ENCODE measurements around the gene USP13. TPM values are rescaled to one million over a fixed set of nuclear protein-coding genes. Genes with fewer than 3 reads are reported as not detected.

The USP13 gene
- total and polyA plus RNA-seq, 10 of the 15 experiments (the other 5 are each of a cell fraction or from before 2014, with no cell fraction given), result 3.2 to 20.8 (median 9.0) TPM

DNA sequence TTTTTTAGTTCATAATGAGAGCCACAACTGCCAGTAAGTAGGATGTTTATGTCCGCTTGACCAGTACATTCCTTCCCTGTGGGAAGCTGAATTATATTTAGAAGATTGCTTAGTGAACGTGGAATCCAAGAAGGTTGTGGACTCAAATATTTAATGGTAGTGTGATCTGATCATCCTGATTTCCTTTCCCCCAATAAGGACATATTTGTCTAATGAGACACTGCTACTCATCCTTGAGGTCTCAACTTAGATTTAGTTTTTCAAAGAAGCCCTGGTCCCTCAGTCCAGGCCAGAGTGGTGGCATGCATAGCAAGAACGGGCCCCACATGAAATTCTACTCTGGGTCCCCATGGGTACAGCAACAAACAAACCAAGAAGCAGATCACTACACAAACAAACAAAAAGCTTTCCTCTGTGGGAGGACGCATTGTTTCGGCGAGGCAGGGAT is 60.8 kb downstream of the USP13 start:
- POLR2A ChIA-PET, result no interaction called here
- intact Hi-C loops (cut with micrococcal nuclease; ENCODE audit: unreplicated experiment), result no loop called here
- Histone ChIP-seq H3K27ac (ENCODE audit: control insufficient read depth, insufficient read depth) (no peak overlapping the region), H4K20me1 (ENCODE audit: control insufficient read depth, insufficient read depth) (no peaks in the 10 kb centered on the region), H3K9ac (ENCODE audit: control insufficient read depth, insufficient read depth, low read length) (no peak overlapping the region), H3K4me1 (ENCODE audit: control insufficient read depth, insufficient read depth, low read length) (no peaks in the 10 kb centered on the region), H3K4me2 (ENCODE audit: control insufficient read depth, insufficient read depth) (no peak overlapping the region), H2AFZ (ENCODE audit: control insufficient read depth, low read depth, low read length) (no peak overlapping the region), H3K27me3 (replicated peaks in 1 of 2; ENCODE audit: control insufficient read depth in 2 of 2, insufficient read depth in 2 of 2, low read length in 1 of 2) (no peaks in the 10 kb centered on the region), H3K79me2 (ENCODE audit: control insufficient read depth, insufficient read depth, low read length) (no peaks in the 10 kb centered on the region), H3K4me3 (no peak overlapping the region), H3K36me3 (ENCODE audit: control insufficient read depth in 2 of 2, insufficient read depth in 2 of 2, low read length in 1 of 2) (peaks cover 1 to 3% of the 10 kb centered on the region in 2 experiments; a peak in 2 of 4 replicates), H3K9me3 (replicated peaks; ENCODE audit: control insufficient read depth, insufficient read depth, low read length) (no peaks in the 10 kb centered on the region)
- WGBS (ENCODE audit: insufficient coverage, insufficient replicate concordance, low lambda C conversion rate, missing lambda C conversion rate), result 98% methylated on average over 6 of the region's 6 CpGs
- in situ Hi-C loops (cut with MboI), result no loop called here
- SMC1A ChIA-PET (ENCODE audit: uncharacterized antibody, unreplicated experiment), result no interaction called here
- no peak for DNase-seq (ENCODE audit: low read depth, low spot score)
- no peak for FAIRE-seq
- RAD21 ChIA-PET (ENCODE audit: unreplicated experiment), result no interaction called here
- ATAC-seq, result no peak
- BruUV-seq (replicated peaks), result no TSS peak
- CTCF ChIA-PET, result no interaction called here
- no peak for TF ChIP-seq NR2C2 (IDR thresholded peaks at IDR 0.05; ENCODE audit: borderline replicate concordance, control insufficient read depth, insufficient read length, low read depth)
- TF ChIP-seq SIX5 (IDR thresholded peaks at IDR 0.05; ENCODE audit: low read depth, low read length, severe bottlenecking), result no peak
- TF ChIP-seq CTCF (IDR thresholded peaks at IDR 0.05 in 2 of 3, conservative IDR thresholded peaks at IDR 0.05 in 1 of 3; ENCODE audit: control insufficient read depth in 2 of 3, extremely low read depth in 1 of 3, insufficient read depth in 1 of 3, low read depth in 3 of 3, low read length in 3 of 3), result no peak
- TF ChIP-seq TAF1 (IDR thresholded peaks at IDR 0.05; ENCODE audit: borderline replicate concordance, low read depth, low read length), result no peak
- TF ChIP-seq SMC3 (IDR thresholded peaks at IDR 0.05; ENCODE audit: borderline replicate concordance, low read length), result no peak
- TF ChIP-seq TBL1XR1 (IDR thresholded peaks at IDR 0.05; ENCODE audit: low read depth, low read length), result no peak
- no peak for TF ChIP-seq BMI1 (IDR thresholded peaks at IDR 0.05; ENCODE audit: borderline replicate concordance)
- TF ChIP-seq SREBF2 (IDR thresholded peaks at IDR 0.05; ENCODE audit: low read length), result no peak
- no peak for TF ChIP-seq IKZF1 (conservative IDR thresholded peaks at IDR 0.05)
- no peak for TF ChIP-seq BHLHE40 (IDR thresholded peaks at IDR 0.05; ENCODE audit: borderline replicate concordance in 1 of 2, low read depth in 2 of 2, low read length in 1 of 2)
- TF ChIP-seq, protein P1, sequence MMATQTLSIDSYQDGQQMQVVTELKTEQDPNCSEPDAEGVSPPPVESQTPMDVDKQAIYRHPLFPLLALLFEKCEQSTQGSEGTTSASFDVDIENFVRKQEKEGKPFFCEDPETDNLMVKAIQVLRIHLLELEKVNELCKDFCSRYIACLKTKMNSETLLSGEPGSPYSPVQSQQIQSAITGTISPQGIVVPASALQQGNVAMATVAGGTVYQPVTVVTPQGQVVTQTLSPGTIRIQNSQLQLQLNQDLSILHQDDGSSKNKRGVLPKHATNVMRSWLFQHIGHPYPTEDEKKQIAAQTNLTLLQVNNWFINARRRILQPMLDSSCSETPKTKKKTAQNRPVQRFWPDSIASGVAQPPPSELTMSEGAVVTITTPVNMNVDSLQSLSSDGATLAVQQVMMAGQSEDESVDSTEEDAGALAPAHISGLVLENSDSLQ (IDR thresholded peaks at IDR 0.05), result no peak
- no peak for TF ChIP-seq BACH1 (IDR thresholded peaks at IDR 0.05; ENCODE audit: borderline replicate concordance)
- no peak for TF ChIP-seq ZNF687 (IDR thresholded peaks at IDR 0.05)
- no peak for TF ChIP-seq FOXK2 (IDR thresholded peaks at IDR 0.05)
- no peak for TF ChIP-seq RFX5 (IDR thresholded peaks at IDR 0.05; ENCODE audit: low read depth, low read length)
- TF ChIP-seq ATF7 (IDR thresholded peaks at IDR 0.05; ENCODE audit: low read depth), result no peak
- TF ChIP-seq KDM1A (IDR thresholded peaks at IDR 0.05; ENCODE audit: borderline replicate concordance), result no peak
- no peak for TF ChIP-seq JUNB (IDR thresholded peaks at IDR 0.05)
